Fibroblast of lung (primary cell): ENCODE results near the gene P3H1. TPM values are rescaled to one million over a fixed set of nuclear protein-coding genes. Genes with fewer than 3 reads are reported as not detected.
A peak's percentile ranks its signal among the peaks of the same experiment; 100 is the strongest.

ENCODE experiments used
- DNase-seq, 2 donors: peaks; one replicate each; pipeline versions ENCODE4 v3.0.0 to v3.0.0-alpha.2; 2010; ENCODE audit warnings: low read depth in 2 of 2
- H2AFZ ChIP-seq: 2 replicates; pipeline ENCODE4 v1.5.1; 2012; ENCODE audit warnings: low read length, control low read depth, inconsistent platforms
- H3K27ac ChIP-seq: 2 replicates; pipeline ENCODE4 v1.5.1; 2011; ENCODE audit warnings: low read length, control low read depth; ENCODE audit not compliant: insufficient read depth
- H3K27me3 ChIP-seq: 2 replicates; pipeline ENCODE4 v1.5.1; 2011; ENCODE audit warnings: mild to moderate bottlenecking, low read length; ENCODE audit not compliant: control insufficient read depth, insufficient read depth
- H3K36me3 ChIP-seq: 2 replicates; pipeline ENCODE4 v1.5.1; 2011; ENCODE audit warnings: low read length; ENCODE audit not compliant: control insufficient read depth, insufficient read depth
- H3K4me1 ChIP-seq: 2 replicates; pipeline ENCODE4 v1.5.1; 2011; ENCODE audit warnings: low read length; ENCODE audit not compliant: control insufficient read depth, insufficient read depth; ENCODE audit errors: extremely low read depth
- H3K4me2 ChIP-seq: 2 replicates; pipeline ENCODE4 v1.5.1; 2011; ENCODE audit warnings: low read length, control low read depth; ENCODE audit not compliant: insufficient read depth; ENCODE audit errors: extremely low read depth
- H3K4me3 ChIP-seq, 4 experiments: fragments of 200-600 bp in 1 of 4; sonication (generic) in 1 of 4; replicated peaks in 1 of 4; 2 replicates each; pipeline ENCODE4 v1.5.1; 2011 to 2016; ENCODE audit warnings: low read length in 4 of 4, low read depth in 3 of 4, mild to moderate bottlenecking in 3 of 4, control low read depth in 2 of 4, inconsistent platforms in 1 of 4, mixed read lengths in 1 of 4; ENCODE audit not compliant: insufficient read depth in 1 of 4; ENCODE audit errors: control extremely low read depth in 1 of 4
- H3K79me2 ChIP-seq: 2 replicates; pipeline ENCODE4 v1.5.1; 2012; ENCODE audit warnings: mild to moderate bottlenecking, low read length, inconsistent platforms; ENCODE audit not compliant: control insufficient read depth, insufficient read depth
- H3K9ac ChIP-seq: 2 replicates; pipeline ENCODE4 v1.5.1; 2011; ENCODE audit warnings: mild to moderate bottlenecking, low read length, control low read depth; ENCODE audit not compliant: insufficient read depth
- H3K9me3 ChIP-seq: 2 replicates; pipeline ENCODE4 v1.5.1; 2012; ENCODE audit warnings: low read depth, low read length; ENCODE audit not compliant: control insufficient read depth, insufficient read depth
- H4K20me1 ChIP-seq: 2 replicates; pipeline ENCODE4 v1.5.1; 2011; ENCODE audit warnings: low read length; ENCODE audit not compliant: control insufficient read depth, insufficient read depth; ENCODE audit errors: extremely low read depth
- EZH2 ChIP-seq: IDR thresholded peaks from 2 replicates; pipeline ENCODE4 v1.5.1; 2012; ENCODE audit warnings: low read length, control low read depth, mild to moderate bottlenecking; ENCODE audit errors: missing control alignments
- polyA plus RNA-seq, 2 donors: library from polyadenylated mRNA; depleted of rRNA in 1 of 2; stranded (reverse) in 1 of 2; unstranded in 1 of 2; fragments of >200 nt; gene quantifications; 2 replicates each; pipeline ENCODE4 v1.2.1, GENCODE V29; 2011 to 2012; ENCODE audit warnings: missing spikeins in 1 of 2
- total RNA-seq: library from RNA; depleted of rRNA; stranded (reverse); fragments of >200 nt; gene quantifications from 2 replicates; pipeline ENCODE4 v1.2.1, GENCODE V29; 2014
- TF ChIP-seq, protein P1 (sequence below), 2 donors: IDR thresholded peaks in 1 of 2; conservative IDR thresholded peaks in 1 of 2; 1 replicate in 1 of 2; 2 replicates in 1 of 2; pipeline ENCODE4 v1.5.1; 2011 to 2012; ENCODE audit warnings: low read length in 2 of 2, control low read depth in 1 of 2, inconsistent platforms in 1 of 2, low read depth in 1 of 2, mild to moderate bottlenecking in 1 of 2

P3H1 gene
- total and polyA plus RNA-seq, 2 donors (not counting 1 experiment from before 2014, with no cell fraction given): 68.5 to 108 TPM

DNA sequence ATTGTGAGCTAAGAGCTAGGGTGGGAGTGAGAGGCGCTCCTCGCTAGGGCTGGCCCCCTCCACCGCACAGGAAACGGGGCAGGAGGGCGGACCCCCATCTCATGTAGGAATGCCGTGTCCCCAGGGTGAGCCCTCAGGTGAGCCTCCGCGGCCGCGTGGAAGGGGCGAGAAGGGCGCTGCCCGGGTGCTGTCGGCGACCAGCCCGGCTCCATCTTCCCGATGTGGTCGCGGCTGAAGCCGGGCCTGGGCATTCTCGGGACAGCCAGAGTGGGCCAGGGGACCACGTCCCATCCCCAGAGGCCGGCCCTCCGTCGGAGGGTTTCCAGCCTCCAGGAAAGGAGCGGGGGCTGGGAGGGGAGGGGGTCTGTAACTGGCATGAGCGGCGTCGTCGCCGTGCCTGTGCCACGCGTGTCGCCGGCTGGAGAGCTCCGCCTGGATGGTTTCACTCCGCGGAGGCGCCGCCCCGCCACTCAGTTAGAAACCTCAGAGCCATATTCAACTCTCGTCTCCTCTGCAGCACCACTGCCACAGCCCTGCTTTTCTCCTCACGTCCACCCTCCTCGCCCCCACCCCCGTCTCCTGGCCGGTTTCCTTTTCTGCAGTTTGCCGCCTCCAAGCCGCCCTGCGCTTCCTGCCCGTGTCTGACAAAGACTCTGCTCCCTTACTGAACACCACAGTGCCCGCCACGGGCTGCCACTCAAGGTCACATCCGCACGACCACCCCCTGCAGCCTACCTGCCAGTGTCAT is 18.3 kb upstream of the P3H1 start, which contains the start of gene TMEM269:
TSS of gene TMEM269 (plus strand) at position 46 of the 748 bp plus-strand sequence. CDS start 4,903 bp downstream, outside the sequence.
- Histone ChIP-seq H3K9ac (peak within 1 kb of the TSS; percentile 20), H4K20me1 (no peaks in the 10 kb centered on the region), H3K4me3 (peak within 1 kb of the TSS; percentile 13 to 47 (median 33)), H3K36me3 (no peaks in the 10 kb centered on the region), H3K4me2 (peak within 1 kb of the TSS; percentile 79), H3K4me1 (no peaks in the 10 kb centered on the region), H3K27me3 (no peaks in the 10 kb centered on the region), H3K79me2 (no peaks in the 10 kb centered on the region), H2AFZ (peak within 1 kb of the TSS; percentile 71), H3K27ac (no peak within 1 kb of the TSS), H3K9me3 (no peaks in the 10 kb centered on the region)
- TF ChIP-seq, protein P1, sequence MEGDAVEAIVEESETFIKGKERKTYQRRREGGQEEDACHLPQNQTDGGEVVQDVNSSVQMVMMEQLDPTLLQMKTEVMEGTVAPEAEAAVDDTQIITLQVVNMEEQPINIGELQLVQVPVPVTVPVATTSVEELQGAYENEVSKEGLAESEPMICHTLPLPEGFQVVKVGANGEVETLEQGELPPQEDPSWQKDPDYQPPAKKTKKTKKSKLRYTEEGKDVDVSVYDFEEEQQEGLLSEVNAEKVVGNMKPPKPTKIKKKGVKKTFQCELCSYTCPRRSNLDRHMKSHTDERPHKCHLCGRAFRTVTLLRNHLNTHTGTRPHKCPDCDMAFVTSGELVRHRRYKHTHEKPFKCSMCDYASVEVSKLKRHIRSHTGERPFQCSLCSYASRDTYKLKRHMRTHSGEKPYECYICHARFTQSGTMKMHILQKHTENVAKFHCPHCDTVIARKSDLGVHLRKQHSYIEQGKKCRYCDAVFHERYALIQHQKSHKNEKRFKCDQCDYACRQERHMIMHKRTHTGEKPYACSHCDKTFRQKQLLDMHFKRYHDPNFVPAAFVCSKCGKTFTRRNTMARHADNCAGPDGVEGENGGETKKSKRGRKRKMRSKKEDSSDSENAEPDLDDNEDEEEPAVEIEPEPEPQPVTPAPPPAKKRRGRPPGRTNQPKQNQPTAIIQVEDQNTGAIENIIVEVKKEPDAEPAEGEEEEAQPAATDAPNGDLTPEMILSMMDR (conservative IDR thresholded peaks at IDR 0.05 in 1 of 2, IDR thresholded peaks at IDR 0.05 in 1 of 2; ENCODE audit: low read depth in 1 of 2, low read length in 2 of 2): no peak
- TF ChIP-seq EZH2: no peak
- DNase-seq: peak; percentile 5 to 23

DNA sequence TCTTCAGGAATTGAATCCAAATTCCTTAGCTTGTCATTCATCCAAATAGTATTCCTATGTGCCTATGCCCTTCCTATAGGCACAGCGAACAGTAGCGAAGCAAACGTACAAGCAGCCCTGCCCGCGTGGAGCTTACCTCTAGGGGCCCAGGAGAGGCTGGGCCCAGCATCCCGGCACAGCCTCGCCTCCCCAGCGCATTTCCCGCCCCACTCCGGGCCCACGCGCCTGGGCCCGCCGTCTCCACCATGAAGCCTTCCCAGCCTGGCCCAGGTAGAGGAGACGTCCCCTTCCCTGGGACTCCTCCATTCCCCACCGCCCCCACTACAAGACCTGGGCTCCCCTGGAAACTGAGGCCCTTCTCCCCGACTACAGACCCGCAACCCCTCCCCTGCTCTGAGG is 17.7 kb upstream of the P3H1 start:
- Histone ChIP-seq H3K27me3 (no peaks in the 10 kb centered on the region), H3K9ac (no peak overlapping the region), H2AFZ (no peak overlapping the region), H3K27ac (no peak overlapping the region), H3K36me3 (no peaks in the 10 kb centered on the region), H3K4me3 (no peak overlapping the region), H4K20me1 (no peaks in the 10 kb centered on the region), H3K79me2 (no peaks in the 10 kb centered on the region), H3K4me2 (peak overlapping the region; percentile 79), H3K4me1 (no peaks in the 10 kb centered on the region), H3K9me3 (no peaks in the 10 kb centered on the region)
- TF ChIP-seq, protein P1 (conservative IDR thresholded peaks at IDR 0.05 in 1 of 2, IDR thresholded peaks at IDR 0.05 in 1 of 2; ENCODE audit: low read depth in 1 of 2, low read length in 2 of 2): no peak
- TF ChIP-seq EZH2: no peak
- DNase-seq: no peak

DNA sequence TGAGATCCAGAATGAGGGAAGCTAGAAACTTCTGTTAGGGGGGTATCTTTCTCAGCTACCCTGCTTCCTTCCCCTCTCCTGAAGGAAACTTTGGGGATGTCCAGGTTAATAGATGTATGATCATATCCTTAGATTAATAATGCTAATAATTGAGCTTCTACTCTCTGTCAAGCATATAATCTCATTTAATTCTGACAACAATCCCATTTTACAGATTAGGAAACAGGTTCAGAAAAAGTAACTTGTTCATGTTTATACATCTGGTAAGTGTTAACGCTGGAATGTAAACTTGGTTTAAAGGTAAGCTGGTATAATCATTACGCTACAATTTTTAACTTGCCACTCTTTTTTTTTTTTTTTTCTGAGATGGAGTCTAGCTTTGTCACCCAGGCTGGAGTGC is 16.3 kb upstream of the P3H1 start:
- Histone ChIP-seq H3K9ac (no peak overlapping the region), H3K27me3 (no peaks in the 10 kb centered on the region), H3K9me3 (no peaks in the 10 kb centered on the region), H3K4me2 (no peak overlapping the region), H4K20me1 (no peaks in the 10 kb centered on the region), H3K4me1 (no peaks in the 10 kb centered on the region), H3K4me3 (no peak overlapping the region), H3K27ac (no peak overlapping the region), H3K79me2 (no peaks in the 10 kb centered on the region), H3K36me3 (no peaks in the 10 kb centered on the region), H2AFZ (no peak overlapping the region)
- TF ChIP-seq, protein P1 (conservative IDR thresholded peaks at IDR 0.05 in 1 of 2, IDR thresholded peaks at IDR 0.05 in 1 of 2; ENCODE audit: low read depth in 1 of 2, low read length in 2 of 2): no peak
- TF ChIP-seq EZH2: no peak
- no peak for DNase-seq
